ENCODE data around the gene POU2F1. TPM values are rescaled to one million over a fixed set of nuclear protein-coding genes. Genes with fewer than 3 reads are reported as not detected.

Gene POU2F1
- total RNA-seq, 2 donors from 2014 or later, result 14.3 to 16.4 TPM

DNA sequence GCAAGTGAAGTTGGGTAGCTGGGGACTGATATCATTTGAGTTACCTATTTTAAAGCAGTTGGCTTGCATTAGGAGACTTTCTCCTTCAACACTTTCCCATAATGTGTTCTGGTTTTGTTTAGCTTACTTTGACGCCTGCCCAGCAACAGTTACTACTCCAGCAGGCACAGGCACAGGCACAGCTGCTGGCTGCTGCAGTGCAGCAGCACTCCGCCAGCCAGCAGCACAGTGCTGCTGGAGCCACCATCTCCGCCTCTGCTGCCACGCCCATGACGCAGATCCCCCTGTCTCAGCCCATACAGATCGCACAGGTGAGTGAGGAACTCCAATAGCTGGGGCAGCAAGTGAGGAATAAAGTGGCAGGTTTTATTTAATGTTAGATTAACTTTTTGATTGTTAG lies 153.3 kb downstream of the POU2F1 start:
- ATAC-seq, result no peak

DNA sequence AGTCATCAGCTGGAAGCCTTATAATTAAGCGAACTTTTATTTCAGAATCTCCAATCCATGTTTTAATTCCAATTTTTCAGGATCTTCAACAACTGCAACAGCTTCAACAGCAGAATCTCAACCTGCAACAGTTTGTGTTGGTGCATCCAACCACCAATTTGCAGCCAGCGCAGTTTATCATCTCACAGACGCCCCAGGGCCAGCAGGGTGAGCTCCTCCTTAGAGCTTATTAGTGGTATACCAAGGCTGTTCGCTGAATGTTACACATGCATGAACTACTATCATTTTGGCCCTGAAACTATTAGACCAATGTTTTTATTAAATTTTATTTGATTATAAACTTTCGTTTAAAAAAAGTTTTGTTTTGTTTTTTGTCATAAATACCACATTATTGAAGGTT lies 155.3 kb downstream of the POU2F1 start:
- DNase-seq (no peak), ATAC-seq (no peak)
- intact Hi-C loops (cut with DNase I, micrococcal nuclease), result no loop called here

More for the DNA sequence above, 153.3 kb downstream of the POU2F1 start:
- intact Hi-C loops (cut with DNase I, micrococcal nuclease), result no loop called here
- no peak for DNase-seq

- intact Hi-C loops (cut with DNase I, micrococcal nuclease), result no loop called here
Measured at GRCh38 chr1:167387251-167387910, 166.7 kb downstream of the POU2F1 start.

DNA sequence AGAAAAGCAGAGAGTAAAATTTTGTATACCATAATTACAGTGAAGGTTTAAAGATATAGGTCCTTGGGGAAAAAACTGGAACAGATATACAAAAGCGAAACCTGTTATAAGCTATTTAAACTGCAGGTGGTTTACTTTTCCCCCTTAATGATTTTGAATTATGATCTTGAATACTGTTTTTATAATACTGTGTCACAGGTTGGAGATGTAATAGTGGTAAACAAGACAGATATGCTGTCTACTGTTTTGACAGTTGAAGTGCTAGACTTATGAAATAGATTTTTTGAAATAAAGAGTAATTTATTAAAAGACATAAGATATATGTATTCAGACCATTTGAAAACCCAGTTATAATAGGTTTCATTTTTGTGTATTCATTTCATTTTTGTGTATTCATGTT lies 168.3 kb downstream of the POU2F1 start:
- no peak for ATAC-seq
- no peak for DNase-seq
- intact Hi-C loops (cut with DNase I, micrococcal nuclease), result no loop called here

More at GRCh38 chr1:167387251-167387910, 166.7 kb downstream of the POU2F1 start:
- ATAC-seq (peak; percentile 34), DNase-seq (no peak)

DNA sequence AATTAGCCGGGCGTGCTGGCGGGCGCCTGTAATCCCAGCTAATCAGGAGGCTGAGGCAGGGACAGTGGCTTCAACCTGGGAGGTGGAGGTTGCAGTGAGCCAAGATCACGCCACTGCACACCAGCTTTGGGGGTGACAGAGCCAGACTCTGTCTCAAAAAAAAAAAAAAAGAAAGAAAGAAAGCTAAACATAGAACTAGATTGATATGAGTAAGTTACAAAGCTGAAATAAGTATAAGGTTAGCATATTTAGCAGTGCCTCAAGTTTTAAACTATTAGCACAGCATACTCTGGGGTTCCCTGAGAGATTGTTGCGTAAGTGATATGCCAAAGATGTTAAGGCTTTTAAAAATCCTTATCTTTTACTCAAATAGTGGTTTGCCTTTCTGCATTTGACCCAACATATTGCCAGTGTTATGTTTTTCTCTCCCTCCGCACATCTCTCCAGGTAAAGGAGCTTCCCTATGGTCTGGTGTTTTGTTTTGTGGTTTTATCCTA lies 171.6 kb downstream of the POU2F1 start:
- intact Hi-C loops (cut with DNase I, micrococcal nuclease), result no loop called here
- ATAC-seq (no peak), DNase-seq (no peak)

- ATAC-seq (no peak), DNase-seq (no peak)
- intact Hi-C loops (cut with DNase I, micrococcal nuclease), result no loop called here
Measured at GRCh38 chr1:167400359-167400953, 179.8 kb downstream of the POU2F1 start.

GRCh38 chr1:167401260-167401873 lies 180.7 kb downstream of the POU2F1 start:
- intact Hi-C loops (cut with DNase I, micrococcal nuclease), result no loop called here
- peak; percentile 69 to 70 for DNase-seq
- peak; percentile 100 for ATAC-seq

- intact Hi-C loops (cut with DNase I, micrococcal nuclease), result no loop called here
- no peak for ATAC-seq
- DNase-seq, result no peak
Measured at GRCh38 chr1:167404161-167404888, 183.6 kb downstream of the POU2F1 start.

DNA sequence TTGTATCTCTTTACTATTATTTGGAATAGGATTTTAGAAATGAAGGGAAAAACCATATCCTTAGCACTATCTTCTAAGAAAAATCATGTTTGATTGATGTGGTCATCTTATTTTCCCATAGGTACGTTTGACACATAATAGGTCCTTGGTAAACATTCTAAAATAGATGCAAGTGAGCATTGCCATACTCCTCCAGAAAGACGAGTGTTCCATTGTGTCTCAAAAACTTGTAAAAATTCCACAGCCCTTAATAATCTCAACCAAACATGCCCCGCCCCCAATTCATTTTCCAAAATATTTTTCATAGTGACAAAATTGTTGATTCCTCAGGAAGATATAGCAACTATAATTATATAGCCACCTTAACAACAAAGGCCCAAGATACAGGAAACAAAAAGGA lies 184.2 kb downstream of the POU2F1 start:
- ATAC-seq, result no peak
- intact Hi-C loops (cut with DNase I, micrococcal nuclease), result no loop called here
- no peak for DNase-seq

- intact Hi-C loops (cut with DNase I, micrococcal nuclease), result no loop called here
- DNase-seq (no peak), ATAC-seq (no peak)
Measured at GRCh38 chr1:167408355-167408754, 187.7 kb downstream of the POU2F1 start.

DNA sequence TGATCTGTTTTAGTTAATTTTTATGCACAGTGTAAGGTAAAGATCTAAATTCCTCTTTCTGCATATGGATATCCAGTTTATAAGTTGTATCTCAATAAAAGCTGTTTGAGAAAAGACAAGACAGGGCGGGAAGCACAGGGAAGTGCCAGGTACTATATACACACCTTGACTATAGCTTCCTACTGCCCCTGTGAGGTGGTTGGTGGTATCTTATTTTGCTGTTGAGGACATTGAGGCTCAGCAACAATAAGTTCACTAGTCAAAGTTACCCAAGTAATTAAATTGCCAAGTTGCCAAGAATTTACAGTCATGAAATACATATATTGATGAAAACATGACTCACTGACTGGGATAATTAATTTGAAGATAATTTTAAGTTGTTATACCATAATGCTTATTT lies 188.5 kb downstream of the POU2F1 start:
- peak; percentile 86 for ATAC-seq
- no peak for DNase-seq
- intact Hi-C loops (cut with DNase I, micrococcal nuclease), result no loop called here

DNA sequence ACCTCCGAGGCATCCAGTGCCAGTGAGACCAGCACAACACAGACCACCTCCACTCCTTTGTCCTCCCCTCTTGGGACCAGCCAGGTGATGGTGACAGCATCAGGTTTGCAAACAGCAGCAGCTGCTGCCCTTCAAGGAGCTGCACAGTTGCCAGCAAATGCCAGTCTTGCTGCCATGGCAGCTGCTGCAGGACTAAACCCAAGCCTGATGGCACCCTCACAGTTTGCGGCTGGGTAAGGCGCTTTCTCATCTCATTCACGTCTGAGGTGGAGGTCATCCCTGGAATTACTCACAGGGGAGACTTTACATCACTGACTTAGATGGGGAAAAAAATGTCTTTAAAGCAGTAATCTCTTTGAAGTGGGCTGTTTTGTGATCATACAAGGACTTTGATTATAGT lies 191.4 kb downstream of the POU2F1 start:
- ATAC-seq (no peak), DNase-seq (no peak)
- intact Hi-C loops (cut with DNase I, micrococcal nuclease), result no loop called here

GRCh38 chr1:167412920-167413319 lies 192.2 kb downstream of the POU2F1 start:
- intact Hi-C loops (cut with DNase I, micrococcal nuclease), result no loop called here
- no peak for ATAC-seq

GRCh38 chr1:167413328-167413727 lies 192.6 kb downstream of the POU2F1 start:
- intact Hi-C loops (cut with DNase I, micrococcal nuclease), result no loop called here
- DNase-seq (no peak), ATAC-seq (no peak)

More at GRCh38 chr1:167412920-167413319, 192.2 kb downstream of the POU2F1 start:
- DNase-seq, result no peak

DNA sequence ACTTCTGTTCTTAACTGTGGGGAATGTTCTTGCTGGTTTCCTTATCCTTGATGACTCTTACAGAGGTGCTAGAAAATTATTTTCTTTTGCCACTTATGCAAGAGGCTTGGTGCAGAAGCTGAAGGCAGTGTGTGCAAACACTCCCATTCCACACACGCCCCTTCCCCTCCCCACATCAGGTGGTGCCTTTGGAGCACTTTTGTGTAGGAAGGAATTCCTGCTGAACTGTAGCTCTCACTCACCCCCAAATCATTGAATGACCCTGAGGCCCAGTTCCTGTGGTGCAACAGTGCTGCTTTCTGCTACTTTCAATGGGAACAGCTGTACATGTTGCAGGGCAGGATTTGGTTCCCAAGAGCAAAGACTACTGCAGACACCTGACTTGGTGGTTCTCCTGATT lies 195.8 kb downstream of the POU2F1 start:
- ATAC-seq (no peak), DNase-seq (no peak)
- intact Hi-C loops (cut with DNase I, micrococcal nuclease), result no loop called here

DNA sequence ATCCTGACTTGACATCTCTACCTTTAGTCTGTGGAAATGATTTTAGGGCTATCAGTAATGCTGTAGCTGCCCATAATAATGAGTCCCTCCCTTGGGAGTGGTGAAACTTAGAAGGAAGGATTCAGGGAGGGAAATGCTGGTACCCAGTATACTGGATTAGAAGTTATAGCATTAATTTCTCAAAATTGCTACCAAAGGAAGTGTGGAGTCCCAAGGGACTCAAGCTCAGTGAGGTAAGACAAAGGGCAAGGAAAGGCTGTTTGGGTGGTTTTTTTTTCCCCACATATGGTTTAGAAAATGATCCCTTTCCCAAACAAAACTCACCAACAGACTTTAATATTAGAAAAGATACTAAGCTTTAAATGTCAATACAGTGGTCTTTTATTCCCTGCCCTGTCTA lies 197.7 kb downstream of the POU2F1 start:
- intact Hi-C loops (cut with DNase I, micrococcal nuclease), result no loop called here
- DNase-seq (no peak), ATAC-seq (no peak)

GRCh38 chr1:167419245-167419644 lies 198.6 kb downstream of the POU2F1 start:
- ATAC-seq (peak; percentile 30), DNase-seq (no peak)
- intact Hi-C loops (cut with DNase I, micrococcal nuclease), result no loop called here

DNA sequence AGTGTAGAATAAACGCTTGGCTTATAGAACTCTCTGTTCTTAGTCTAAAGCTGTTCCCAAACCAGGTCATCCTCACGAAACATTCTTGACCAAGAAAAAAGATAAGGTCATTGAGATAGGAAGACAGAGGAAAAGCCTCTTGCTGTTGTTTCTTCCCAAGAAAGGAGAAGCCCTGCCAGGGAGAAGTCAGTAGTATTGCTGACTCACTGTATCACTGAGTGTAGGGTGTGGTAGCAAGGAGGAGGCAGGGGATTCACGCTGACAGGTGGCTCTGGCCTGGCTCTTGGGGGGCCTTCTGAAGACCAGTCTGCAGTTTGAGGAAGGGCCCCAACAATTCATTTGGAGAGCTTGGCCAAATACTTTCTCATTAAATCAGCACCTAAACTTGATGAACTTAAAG lies 199.8 kb downstream of the POU2F1 start:
- no peak for ATAC-seq
- intact Hi-C loops (cut with DNase I, micrococcal nuclease), result no loop called here
- DNase-seq, result no peak
